ENCODE data around the gene CRBN. TPM values are rescaled to one million over a fixed set of nuclear protein-coding genes. Genes with fewer than 3 reads are reported as not detected.

CRBN gene
- polyA plus RNA-seq, 1 donor, result 37.5 TPM

DNA sequence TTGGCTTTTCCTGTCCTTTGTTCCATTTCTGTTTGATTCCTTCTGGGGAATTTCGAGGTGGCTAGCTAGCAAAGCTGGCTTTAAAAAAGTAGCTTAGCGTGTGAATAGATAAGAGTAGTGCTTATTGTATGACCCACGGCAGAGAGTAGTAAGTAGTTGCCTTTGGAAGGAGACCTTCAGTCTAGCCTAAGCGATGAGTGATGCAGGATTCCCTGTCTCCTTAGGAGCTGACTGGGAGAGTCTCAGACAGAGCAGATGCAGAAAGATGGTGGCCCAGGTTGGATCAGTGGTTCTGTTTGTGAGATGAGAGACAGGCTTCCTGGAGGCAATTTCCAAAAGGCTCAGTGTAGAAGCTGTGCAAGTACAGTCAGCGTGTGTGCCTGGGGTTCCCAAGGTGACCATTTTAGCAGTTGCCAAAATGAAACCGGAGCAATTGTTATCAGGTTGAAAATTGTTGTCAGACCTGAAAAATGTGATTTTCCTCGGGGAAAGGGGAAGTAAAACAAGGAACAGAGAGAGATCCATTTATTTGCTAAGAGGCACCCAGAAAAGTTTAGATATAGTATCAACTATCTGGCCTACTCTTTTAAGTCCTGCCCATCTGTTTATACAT lies 68.6 kb downstream of the CRBN start:
- no peak for DNase-seq (ENCODE audit: low read depth)

GRCh38 chr3:3110299-3110630 lies 69.2 kb downstream of the CRBN start, which contains the start of gene IL5RA:
TSS of gene IL5RA (minus strand) at chr3:3110374. CDS start at chr3:3104984, 5,390 bp downstream.
- DNase-seq (ENCODE audit: low read depth), result peak; percentile 2

GRCh38 chr3:3109407-3110298 lies 69.8 kb downstream of the CRBN start:
- no peak for DNase-seq (ENCODE audit: low read depth)

- no peak for DNase-seq (ENCODE audit: low read depth)
These were observed 71.6 kb downstream of the CRBN start for GRCh38 chr3:3107858-3108257.

- no peak for DNase-seq (ENCODE audit: low read depth)
These were observed 72.3 kb downstream of the CRBN start for GRCh38 chr3:3107181-3107580.

GRCh38 chr3:3105815-3106214 lies 73.7 kb downstream of the CRBN start:
- no peak for DNase-seq (ENCODE audit: low read depth)

GRCh38 chr3:3105246-3105645 lies 74.2 kb downstream of the CRBN start:
- no peak for DNase-seq (ENCODE audit: low read depth)

DNA sequence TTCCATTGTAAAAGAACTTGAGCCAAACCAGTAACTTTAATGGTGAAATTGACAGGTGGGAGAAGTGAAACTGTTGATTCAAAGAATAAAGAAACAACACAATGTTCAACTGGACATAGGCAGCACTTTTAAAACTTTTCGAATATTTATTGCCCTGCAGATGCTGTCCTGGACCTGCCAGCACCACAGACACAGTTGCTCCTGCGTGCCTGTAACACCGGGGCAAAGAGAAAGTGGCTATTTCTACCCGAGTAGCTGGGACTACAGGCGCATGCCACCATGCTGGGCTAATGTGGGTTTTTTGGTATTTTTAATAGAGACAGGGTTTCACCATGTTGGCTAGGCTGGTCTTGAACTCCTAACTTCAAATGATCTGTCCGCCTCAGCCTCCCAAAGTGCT lies 76.7 kb downstream of the CRBN start:
- DNase-seq (ENCODE audit: low read depth), result no peak

DNA sequence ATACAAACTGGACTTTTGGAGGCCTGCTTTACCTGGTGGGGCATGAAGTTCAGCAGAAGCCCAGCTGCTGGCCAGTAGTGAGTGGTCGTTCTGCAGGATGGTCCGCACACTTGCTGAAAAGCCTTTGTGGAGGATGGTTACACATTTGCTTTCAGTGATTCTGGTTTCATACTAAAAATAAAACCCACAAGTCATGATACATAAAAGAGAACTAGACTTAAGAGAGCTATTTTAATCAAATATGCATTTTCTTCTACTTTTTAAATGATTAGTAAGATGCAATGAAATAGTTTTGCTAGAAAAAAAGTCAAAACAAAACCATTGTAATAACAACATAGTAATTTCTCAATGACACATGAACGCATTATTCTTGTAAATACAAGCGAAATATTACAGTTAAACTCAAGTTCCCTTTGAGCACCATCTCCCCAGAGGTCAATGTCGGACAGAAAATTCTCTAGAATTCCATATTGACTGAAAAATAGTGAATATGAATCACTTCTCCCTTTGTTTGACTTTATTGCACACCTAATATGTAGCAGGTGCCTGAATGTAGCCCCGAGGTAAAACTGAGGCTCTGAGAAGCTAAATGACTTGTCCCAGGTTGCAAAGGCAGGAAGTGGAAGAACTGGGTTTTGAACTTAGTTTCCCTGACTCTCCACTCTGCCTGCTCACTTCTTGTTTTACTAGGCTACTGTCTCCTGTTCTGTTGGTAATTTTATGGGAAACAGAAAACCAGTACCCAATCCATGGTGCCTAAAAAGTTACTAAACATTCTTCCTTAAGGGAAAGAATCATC lies 77.6 kb downstream of the CRBN start:
- no peak for DNase-seq (ENCODE audit: low read depth)

Other genes with a start within 250 kb of the CRBN start
- gene IL5RA, start 69.3 kb downstream of the CRBN start, polyA plus RNA-seq (ENCODE audit: insufficient read length), result not detected
- gene TRNT1, start 52.8 kb downstream of the CRBN start, polyA plus RNA-seq (ENCODE audit: insufficient read length), result 15.9 TPM

Data from forelimb muscle (tissue), 1 donor.